Left lung (tissue), 10 donors: ENCODE measurements around the gene IPPK. TPM values are rescaled to one million over a fixed set of nuclear protein-coding genes. Genes with fewer than 3 reads are reported as not detected.
A peak's percentile ranks its signal among the peaks of the same experiment; 100 is the strongest.

Experiments
- ATAC-seq: fragments of 200-7000 bp; cut with Tn5 transposase; one replicate; pipeline ENCODE4 v1.9.1; 2020; ENCODE audit warnings: moderate library complexity
- DNase-seq, 4 donors: peaks; one replicate each; pipeline ENCODE4 v3.0.0-alpha.2; 2013 to 2020
- H3K27ac ChIP-seq, 2 donors: fragments of 200-600 bp; sonication (generic) in 1 of 2; one replicate each; pipeline versions ENCODE4 v1.5.0 to v1.8.0; 2020 to 2021
- H3K27me3 ChIP-seq, 2 donors: fragments of 200-600 bp; sonication (generic) in 1 of 2; one replicate each; pipeline versions ENCODE4 v1.5.0 to v1.8.0; 2020 to 2021
- H3K36me3 ChIP-seq, 2 donors: fragments of 200-600 bp; sonication (generic) in 1 of 2; one replicate each; pipeline versions ENCODE4 v1.5.0 to v1.8.0; 2020 to 2021
- H3K4me1 ChIP-seq, 2 donors: fragments of 200-600 bp; one replicate each; pipeline ENCODE4 v1.8.0; 2021
- H3K4me3 ChIP-seq, 2 donors: fragments of 200-600 bp; sonication (generic) in 1 of 2; one replicate each; pipeline versions ENCODE4 v1.5.0 to v1.8.0; 2020 to 2021; ENCODE audit warnings: mild to moderate bottlenecking in 1 of 2
- H3K9me3 ChIP-seq, 2 donors: fragments of 200-600 bp; sonication (generic) in 1 of 2; one replicate each; pipeline versions ENCODE4 v1.5.0 to v1.8.0; 2020 to 2021
- CTCF ChIP-seq, 2 donors: fragments of 200-600 bp; sonication (generic) in 1 of 2; IDR thresholded peaks; one replicate each; pipeline versions ENCODE4 v1.5.0 to v1.8.0; 2021; ENCODE audit warnings: antibody characterized with exemption in 2 of 2
- intact Hi-C, 2 donors: fragments of 100-400 bp; cut with DNase I; formaldehyde crosslinking; loops; one replicate each; pipeline versions ENCODE4 v1.11.2 to v1.14.2; 2022
- polyA plus RNA-seq, 6 donors: library from polyadenylated mRNA; unstranded; fragments of 120-200 nt; gene quantifications; one replicate each; pipeline ENCODE4 v1.2.1, GENCODE V29; 2013; ENCODE audit not compliant: insufficient read length in 6 of 6
- total RNA-seq, 2 donors: library from RNA; stranded (reverse); fragmentation: NEBNext Ultra II Directional; extraction: Animal tissue kit (Norgen Biotek cat#: 25700); gene quantifications; one replicate each; pipeline ENCODE4 v1.2.1, GENCODE V29; 2021
- donor health status: DM: no; HTN: yes; CAD: no.
- donor health status: DM: no; HTN: no; CAD: no.

IPPK gene
- total and polyA plus RNA-seq, 8 donors = 6.5 to 10.8 (median 8.7) TPM

GRCh38 chr9:92710368-92710767 is 40.4 kb upstream of the IPPK start:
- no peak for TF ChIP-seq CTCF (IDR thresholded peaks at IDR 0.05)
- intact Hi-C loops = loop anchor here in 1 of 2 donors (10.0 kb wide), 1 partner anchor 54 kb away; the partner anchor contains the start of gene BICD2
- Histone ChIP-seq H3K9me3 (no peaks in the 10 kb centered on the region), H3K27ac (no peak overlapping the region), H3K36me3 (peaks cover 0 to 65% of the 10 kb centered on the region in 2 donors), H3K4me1 (peaks cover 0 to 12% of the 10 kb centered on the region in 2 donors), H3K4me3 (no peak overlapping the region), H3K27me3 (no peaks in the 10 kb centered on the region)
- DNase-seq (no peak), ATAC-seq (no peak)

GRCh38 chr9:92709954-92710353 is 40.0 kb upstream of the IPPK start:
- intact Hi-C loops = loop anchor here in 1 of 2 donors (10.0 kb wide), 1 partner anchor 55 kb away; the partner anchor contains the start of gene BICD2
- H3K36me3 ChIP-seq = peaks cover 0 to 61% of the 10 kb centered on the region in 2 donors
- H3K27ac ChIP-seq = no peak overlapping the region
- H3K4me1 ChIP-seq = peaks cover 0 to 12% of the 10 kb centered on the region in 2 donors
- no peak overlapping the region for H3K4me3 ChIP-seq
- DNase-seq = no peak
- no peak for TF ChIP-seq CTCF (IDR thresholded peaks at IDR 0.05)
- no peaks in the 10 kb centered on the region for H3K27me3 ChIP-seq
- no peak for ATAC-seq
- H3K9me3 ChIP-seq = no peaks in the 10 kb centered on the region

GRCh38 chr9:92709240-92709639 is 39.3 kb upstream of the IPPK start:
- no peak overlapping the region for H3K4me3 ChIP-seq
- ATAC-seq (no peak), DNase-seq (no peak)
- H3K27me3 ChIP-seq = no peaks in the 10 kb centered on the region
- no peak overlapping the region for H3K27ac ChIP-seq
- intact Hi-C loops = no loop called here
- H3K36me3 ChIP-seq = peaks cover 0 to 54% of the 10 kb centered on the region in 2 donors
- peaks cover 0 to 12% of the 10 kb centered on the region in 2 donors for H3K4me1 ChIP-seq
- no peak for TF ChIP-seq CTCF (IDR thresholded peaks at IDR 0.05)
- H3K9me3 ChIP-seq = no peaks in the 10 kb centered on the region

GRCh38 chr9:92707530-92707929 is 37.6 kb upstream of the IPPK start:
- H3K4me1 ChIP-seq = peaks cover 0 to 12% of the 10 kb centered on the region in 2 donors
- TF ChIP-seq CTCF (IDR thresholded peaks at IDR 0.05) = no peak
- no peak for DNase-seq
- ATAC-seq = no peak
- no peaks in the 10 kb centered on the region for H3K9me3 ChIP-seq
- intact Hi-C loops = no loop called here
- no peaks in the 10 kb centered on the region for H3K27me3 ChIP-seq
- no peak overlapping the region for H3K4me3 ChIP-seq
- no peak overlapping the region for H3K27ac ChIP-seq
- peaks cover 0 to 37% of the 10 kb centered on the region in 2 donors for H3K36me3 ChIP-seq

- no peak for DNase-seq
- Histone ChIP-seq H3K9me3 (no peaks in the 10 kb centered on the region), H3K4me3 (no peak overlapping the region), H3K27ac (no peak overlapping the region), H3K36me3 (peaks cover 0 to 25% of the 10 kb centered on the region in 2 donors), H3K4me1 (peaks cover 0 to 2% of the 10 kb centered on the region in 2 donors), H3K27me3 (no peaks in the 10 kb centered on the region)
- peak; percentile 66 for ATAC-seq
- intact Hi-C loops = no loop called here
- peak; percentile 12 to 56 for TF ChIP-seq CTCF (IDR thresholded peaks at IDR 0.05)
These were observed 36.4 kb upstream of the IPPK start for GRCh38 chr9:92706218-92706940.
